Fibroblast of lung (primary cell): ENCODE data around the gene R3HCC1L. TPM values are rescaled to one million over a fixed set of nuclear protein-coding genes. Genes with fewer than 3 reads are reported as not detected.

ENCODE experiments used
- DNase-seq, 2 donors: peaks; one replicate each; pipeline versions ENCODE4 v3.0.0 to v3.0.0-alpha.2; 2010; ENCODE audit warnings: low read depth in 2 of 2
- H2AFZ ChIP-seq: 2 replicates; pipeline ENCODE4 v1.5.1; 2012; ENCODE audit warnings: low read length, control low read depth, inconsistent platforms
- H3K27ac ChIP-seq: 2 replicates; pipeline ENCODE4 v1.5.1; 2011; ENCODE audit warnings: low read length, control low read depth; ENCODE audit not compliant: insufficient read depth
- H3K27me3 ChIP-seq: 2 replicates; pipeline ENCODE4 v1.5.1; 2011; ENCODE audit warnings: mild to moderate bottlenecking, low read length; ENCODE audit not compliant: control insufficient read depth, insufficient read depth
- H3K36me3 ChIP-seq: 2 replicates; pipeline ENCODE4 v1.5.1; 2011; ENCODE audit warnings: low read length; ENCODE audit not compliant: control insufficient read depth, insufficient read depth
- H3K4me1 ChIP-seq: 2 replicates; pipeline ENCODE4 v1.5.1; 2011; ENCODE audit warnings: low read length; ENCODE audit not compliant: control insufficient read depth, insufficient read depth; ENCODE audit errors: extremely low read depth
- H3K4me2 ChIP-seq: 2 replicates; pipeline ENCODE4 v1.5.1; 2011; ENCODE audit warnings: low read length, control low read depth; ENCODE audit not compliant: insufficient read depth; ENCODE audit errors: extremely low read depth
- H3K4me3 ChIP-seq, 4 experiments: fragments of 200-600 bp in 1 of 4; sonication (generic) in 1 of 4; replicated peaks in 1 of 4; 2 replicates each; pipeline ENCODE4 v1.5.1; 2011 to 2016; ENCODE audit warnings: low read length in 4 of 4, low read depth in 3 of 4, mild to moderate bottlenecking in 3 of 4, control low read depth in 2 of 4, inconsistent platforms in 1 of 4, mixed read lengths in 1 of 4; ENCODE audit not compliant: insufficient read depth in 1 of 4; ENCODE audit errors: control extremely low read depth in 1 of 4
- H3K79me2 ChIP-seq: 2 replicates; pipeline ENCODE4 v1.5.1; 2012; ENCODE audit warnings: mild to moderate bottlenecking, low read length, inconsistent platforms; ENCODE audit not compliant: control insufficient read depth, insufficient read depth
- H3K9ac ChIP-seq: 2 replicates; pipeline ENCODE4 v1.5.1; 2011; ENCODE audit warnings: mild to moderate bottlenecking, low read length, control low read depth; ENCODE audit not compliant: insufficient read depth
- H3K9me3 ChIP-seq: 2 replicates; pipeline ENCODE4 v1.5.1; 2012; ENCODE audit warnings: low read depth, low read length; ENCODE audit not compliant: control insufficient read depth, insufficient read depth
- H4K20me1 ChIP-seq: 2 replicates; pipeline ENCODE4 v1.5.1; 2011; ENCODE audit warnings: low read length; ENCODE audit not compliant: control insufficient read depth, insufficient read depth; ENCODE audit errors: extremely low read depth
- CTCF ChIP-seq, 2 donors: IDR thresholded peaks in 1 of 2; conservative IDR thresholded peaks in 1 of 2; 1 replicate in 1 of 2; 2 replicates in 1 of 2; pipeline ENCODE4 v1.5.1; 2011 to 2012; ENCODE audit warnings: low read length in 2 of 2, control low read depth in 1 of 2, inconsistent platforms in 1 of 2, low read depth in 1 of 2, mild to moderate bottlenecking in 1 of 2
- EZH2 ChIP-seq: IDR thresholded peaks from 2 replicates; pipeline ENCODE4 v1.5.1; 2012; ENCODE audit warnings: low read length, control low read depth, mild to moderate bottlenecking; ENCODE audit errors: missing control alignments
- polyA plus RNA-seq, 2 donors: library from polyadenylated mRNA; depleted of rRNA in 1 of 2; stranded (reverse) in 1 of 2; unstranded in 1 of 2; fragments of >200 nt; gene quantifications; 2 replicates each; pipeline ENCODE4 v1.2.1, GENCODE V29; 2011 to 2012; ENCODE audit warnings: missing spikeins in 1 of 2
- total RNA-seq: library from RNA; depleted of rRNA; stranded (reverse); fragments of >200 nt; gene quantifications from 2 replicates; pipeline ENCODE4 v1.2.1, GENCODE V29; 2014

R3HCC1L gene
- total and polyA plus RNA-seq, 2 donors (not counting 1 experiment from before 2014, with no cell fraction given): 11.1 to 19.5 TPM

DNA sequence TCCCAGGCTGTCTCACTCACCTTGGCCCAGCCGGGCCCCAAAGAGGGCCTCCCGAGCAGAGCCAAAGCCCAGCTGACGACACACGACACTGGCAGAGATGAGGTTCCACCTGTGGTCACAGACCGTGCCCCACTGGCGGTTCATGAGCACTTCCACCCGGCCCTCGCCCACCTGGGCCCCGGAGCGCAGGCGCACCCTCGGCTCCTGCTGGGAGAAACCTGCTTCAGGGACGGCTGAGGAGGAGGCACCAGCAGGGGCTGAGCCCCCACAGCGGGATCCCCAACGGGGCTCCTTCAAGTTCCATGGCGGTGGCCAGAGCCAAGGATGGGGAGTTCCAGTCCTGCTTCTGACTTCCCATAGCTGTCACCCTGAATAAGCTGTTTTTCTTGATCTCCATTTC, 123.5 kb downstream of the R3HCC1L start:
- peaks cover 9% of the 10 kb centered on the region for H3K36me3 ChIP-seq
- H3K9me3 ChIP-seq: no peaks in the 10 kb centered on the region
- H3K27me3 ChIP-seq: no peaks in the 10 kb centered on the region
- DNase-seq: no peak
- H2AFZ ChIP-seq: no peak overlapping the region
- no peak overlapping the region for H3K4me2 ChIP-seq
- H3K4me1 ChIP-seq: no peaks in the 10 kb centered on the region
- no peaks in the 10 kb centered on the region for H4K20me1 ChIP-seq
- H3K9ac ChIP-seq: no peak overlapping the region
- TF ChIP-seq EZH2: no peak
- H3K27ac ChIP-seq: no peak overlapping the region
- no peak overlapping the region for H3K4me3 ChIP-seq
- H3K79me2 ChIP-seq: no peaks in the 10 kb centered on the region

DNA sequence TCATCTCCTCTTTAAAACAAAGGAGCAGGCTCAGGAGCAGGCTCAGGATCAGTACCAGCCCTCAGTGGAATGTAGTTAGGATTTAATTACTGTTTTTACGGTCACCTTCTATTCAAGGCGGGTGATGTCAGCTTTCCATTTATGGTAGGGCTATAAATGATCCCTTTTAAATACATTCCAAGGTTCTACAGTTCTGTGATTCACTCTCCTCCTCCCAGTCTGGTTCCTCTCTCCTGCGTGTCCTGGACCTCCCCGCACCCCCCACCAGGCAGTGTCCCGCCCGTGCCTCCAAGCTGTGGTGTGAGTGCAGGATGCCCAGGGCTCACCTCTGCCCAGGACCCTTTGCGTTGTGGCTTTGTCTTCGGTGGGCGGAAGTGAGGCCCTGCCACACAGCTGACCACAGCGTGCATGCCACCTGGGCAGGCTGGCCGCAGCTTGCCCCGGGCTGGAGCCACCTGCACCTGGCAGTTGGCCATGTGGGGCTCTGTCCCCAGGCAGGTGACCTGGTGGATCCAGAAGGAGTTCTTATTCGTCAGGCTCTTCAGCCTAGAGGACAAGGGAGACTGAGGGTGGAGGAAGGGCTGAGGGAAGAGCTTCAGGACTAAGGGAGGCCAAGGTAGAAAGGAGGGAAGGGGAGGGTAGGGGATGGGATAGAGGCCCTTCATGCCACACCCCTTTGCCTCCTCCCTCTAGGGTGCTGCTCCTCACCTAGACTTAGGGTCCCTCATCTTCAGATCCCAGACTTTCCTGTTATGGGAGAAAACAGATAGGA, 124.4 kb downstream of the R3HCC1L start:
- Histone ChIP-seq H3K36me3 (peaks cover 6% of the 10 kb centered on the region), H3K27ac (no peak overlapping the region), H3K9ac (no peak overlapping the region), H3K4me3 (no peak overlapping the region), H3K79me2 (no peaks in the 10 kb centered on the region), H3K9me3 (no peaks in the 10 kb centered on the region), H3K27me3 (no peaks in the 10 kb centered on the region), H4K20me1 (no peaks in the 10 kb centered on the region), H3K4me1 (no peaks in the 10 kb centered on the region), H2AFZ (no peak overlapping the region), H3K4me2 (no peak overlapping the region)
- TF ChIP-seq EZH2: no peak
- peak in 1 of 2 donors; percentile 40 for DNase-seq

DNA sequence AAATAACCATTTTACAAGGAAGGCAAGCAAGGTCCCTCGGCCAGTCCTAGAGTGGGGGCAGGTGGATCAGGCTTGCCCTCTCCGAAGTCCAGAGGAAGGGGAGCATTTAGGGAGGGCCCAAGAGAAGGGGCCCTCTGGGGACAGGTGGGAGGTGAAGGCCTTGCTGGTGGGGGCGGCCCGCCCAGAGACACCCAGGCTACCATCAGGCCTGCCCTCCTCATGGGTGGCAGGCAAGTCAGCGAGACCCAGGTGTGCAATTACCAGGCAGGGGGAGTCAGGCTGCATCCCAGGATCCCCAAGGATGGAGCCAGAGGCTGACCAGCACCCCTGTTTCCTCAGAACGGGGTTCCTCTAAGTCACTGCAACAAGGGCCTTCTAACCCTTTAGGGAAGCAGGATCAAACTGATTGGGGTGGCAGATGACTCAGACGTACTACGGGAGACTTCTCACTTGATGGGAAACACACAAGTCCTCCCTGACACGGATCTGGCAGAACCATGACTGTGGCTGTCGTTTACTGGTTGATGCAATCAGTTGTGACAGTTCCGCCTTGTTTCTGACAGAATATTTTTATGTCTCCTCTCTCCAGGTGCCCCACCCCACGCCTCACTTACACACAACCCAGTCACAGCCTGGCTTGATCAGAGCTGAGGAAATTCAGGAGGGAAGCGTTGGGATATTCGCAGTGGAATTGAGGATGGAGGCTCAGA, 125.3 kb downstream of the R3HCC1L start:
- TF ChIP-seq EZH2 (no peak), CTCF (conservative IDR thresholded peaks at IDR 0.05 in 1 of 2, IDR thresholded peaks at IDR 0.05 in 1 of 2; ENCODE audit: low read depth in 1 of 2, low read length in 2 of 2) (no peak)
- H3K27ac ChIP-seq: no peak overlapping the region
- no peaks in the 10 kb centered on the region for H3K9me3 ChIP-seq
- DNase-seq: peak in 1 of 2 donors; percentile 24
- H3K27me3 ChIP-seq: no peaks in the 10 kb centered on the region
- no peaks in the 10 kb centered on the region for H3K79me2 ChIP-seq
- peaks cover 6% of the 10 kb centered on the region for H3K36me3 ChIP-seq
- H3K9ac ChIP-seq: no peak overlapping the region
- no peak overlapping the region for H3K4me3 ChIP-seq
- H3K4me2 ChIP-seq: no peak overlapping the region
- no peaks in the 10 kb centered on the region for H3K4me1 ChIP-seq
- H4K20me1 ChIP-seq: no peaks in the 10 kb centered on the region
- H2AFZ ChIP-seq: no peak overlapping the region
